HG02759 (cell line): Measurements from ENCODE around the gene GJD4.

Experiments used
- ATAC-seq: cut with Tn5 transposase; IDR thresholded peaks from one replicate; pipeline ENCODE4 v1.9.1; 2021; ENCODE audit warnings: mild to moderate bottlenecking, moderate library complexity; ENCODE audit not compliant: unreplicated experiment

GJD4 gene

GRCh38 chr10:35613597-35614226, 8.6 kb downstream of the GJD4 start:
- ATAC-seq: no peak

GRCh38 chr10:35614312-35614711, 9.2 kb downstream of the GJD4 start:
- no peak for ATAC-seq

- no peak for ATAC-seq
These were observed 21.9 kb downstream of the GJD4 start for GRCh38 chr10:35626971-35627507.

GRCh38 chr10:35631404-35631803, 26.3 kb downstream of the GJD4 start:
- ATAC-seq: no peak

- ATAC-seq: no peak
These were observed 26.9 kb downstream of the GJD4 start for GRCh38 chr10:35632027-35632426.

GRCh38 chr10:35633006-35633980, 28.2 kb downstream of the GJD4 start:
- ATAC-seq: no peak

- ATAC-seq: peak; percentile 81
These were observed 30.4 kb downstream of the GJD4 start for GRCh38 chr10:35635576-35635975.

- ATAC-seq: no peak
These were observed 31.8 kb downstream of the GJD4 start for GRCh38 chr10:35636956-35637355.

- no peak for ATAC-seq
These were observed 32.3 kb downstream of the GJD4 start for GRCh38 chr10:35637462-35637861.

GRCh38 chr10:35638101-35638500, 33.0 kb downstream of the GJD4 start:
- ATAC-seq: no peak

- no peak for ATAC-seq
These were observed 34.0 kb downstream of the GJD4 start for GRCh38 chr10:35639021-35639727.

GRCh38 chr10:35639728-35640401, 34.7 kb downstream of the GJD4 start:
- no peak for ATAC-seq

GRCh38 chr10:35640474-35640873, 35.3 kb downstream of the GJD4 start:
- ATAC-seq: peak; percentile 44

- ATAC-seq: peak; percentile 36
These were observed 36.0 kb downstream of the GJD4 start for GRCh38 chr10:35640951-35641675.

- peak; percentile 28 for ATAC-seq
These were observed 36.5 kb downstream of the GJD4 start for GRCh38 chr10:35641676-35642034.

GRCh38 chr10:35642035-35642792, 37.1 kb downstream of the GJD4 start, which contains the start of gene FZD8:
FZD8 (minus strand) TSS chr10:35642296; CDS start chr10:35641429, 867 bp downstream.
- ATAC-seq: peak; percentile 90

GRCh38 chr10:35642793-35643114, 37.6 kb downstream of the GJD4 start:
- ATAC-seq: no peak

GRCh38 chr10:35643151-35644049, 38.3 kb downstream of the GJD4 start:
- ATAC-seq: no peak
